GM12872 (cell line): ENCODE measurements around the gene RABL6.
A peak's percentile ranks its signal among the peaks of the same experiment; 100 is the strongest.

ENCODE experiments used
- TF ChIP-seq, protein P1 (sequence below): IDR thresholded peaks from 3 replicates; pipeline ENCODE4 v1.5.1; 2011; ENCODE audit warnings: low read depth, mild to moderate bottlenecking, low read length, moderate library complexity; ENCODE audit not compliant: insufficient read depth

The RABL6 gene

DNA sequence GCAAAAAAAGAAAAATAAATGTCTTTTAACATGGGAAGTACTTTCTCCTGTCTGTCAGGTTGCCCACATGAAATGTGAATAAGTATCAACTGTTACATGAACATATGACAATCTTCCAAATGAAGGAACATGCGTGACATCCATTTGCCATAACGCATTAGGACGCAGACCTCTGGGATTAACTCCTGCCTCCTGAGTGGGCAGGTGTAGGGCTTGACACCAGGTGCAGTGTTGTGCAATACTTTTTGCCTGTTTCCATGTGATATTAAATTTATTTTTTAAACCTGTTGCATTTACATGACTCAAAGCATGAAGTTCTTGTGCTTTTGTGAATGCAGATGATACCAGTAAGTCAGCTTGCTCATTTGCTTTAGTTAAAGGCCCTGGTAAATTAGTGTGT, 25.3 kb upstream of the RABL6 start:
- TF ChIP-seq, protein P1, sequence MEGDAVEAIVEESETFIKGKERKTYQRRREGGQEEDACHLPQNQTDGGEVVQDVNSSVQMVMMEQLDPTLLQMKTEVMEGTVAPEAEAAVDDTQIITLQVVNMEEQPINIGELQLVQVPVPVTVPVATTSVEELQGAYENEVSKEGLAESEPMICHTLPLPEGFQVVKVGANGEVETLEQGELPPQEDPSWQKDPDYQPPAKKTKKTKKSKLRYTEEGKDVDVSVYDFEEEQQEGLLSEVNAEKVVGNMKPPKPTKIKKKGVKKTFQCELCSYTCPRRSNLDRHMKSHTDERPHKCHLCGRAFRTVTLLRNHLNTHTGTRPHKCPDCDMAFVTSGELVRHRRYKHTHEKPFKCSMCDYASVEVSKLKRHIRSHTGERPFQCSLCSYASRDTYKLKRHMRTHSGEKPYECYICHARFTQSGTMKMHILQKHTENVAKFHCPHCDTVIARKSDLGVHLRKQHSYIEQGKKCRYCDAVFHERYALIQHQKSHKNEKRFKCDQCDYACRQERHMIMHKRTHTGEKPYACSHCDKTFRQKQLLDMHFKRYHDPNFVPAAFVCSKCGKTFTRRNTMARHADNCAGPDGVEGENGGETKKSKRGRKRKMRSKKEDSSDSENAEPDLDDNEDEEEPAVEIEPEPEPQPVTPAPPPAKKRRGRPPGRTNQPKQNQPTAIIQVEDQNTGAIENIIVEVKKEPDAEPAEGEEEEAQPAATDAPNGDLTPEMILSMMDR, result no peak

- TF ChIP-seq, protein P1, result peak; percentile 32; the same call in 1 of the 3 replicates
These were observed 23.3 kb upstream of the RABL6 start for GRCh38 chr9:136784249-136784996.

DNA sequence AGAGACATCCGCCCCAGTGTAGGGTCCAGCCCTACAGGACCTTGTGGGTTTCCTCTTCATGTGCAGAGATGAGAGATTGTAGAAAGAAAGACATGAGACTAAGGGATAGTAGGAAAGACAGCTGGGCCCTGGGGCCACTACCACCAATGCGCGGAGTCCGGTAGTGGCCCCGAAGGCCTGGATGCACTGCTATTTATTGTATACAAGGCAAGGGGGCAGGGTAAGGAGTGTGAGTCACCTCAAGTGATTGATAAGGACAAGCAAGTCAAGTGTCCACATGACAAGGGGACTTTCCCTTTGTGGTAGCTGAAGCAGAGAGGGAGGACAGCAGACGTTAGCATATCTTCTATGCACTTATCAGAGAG, 22.8 kb upstream of the RABL6 start:
- TF ChIP-seq, protein P1, result no peak

- TF ChIP-seq, protein P1, result no peak
These were observed 21.3 kb upstream of the RABL6 start for GRCh38 chr9:136786451-136786850.

GRCh38 chr9:136787690-136788400, 19.9 kb upstream of the RABL6 start:
- TF ChIP-seq, protein P1, result peak; percentile 75

DNA sequence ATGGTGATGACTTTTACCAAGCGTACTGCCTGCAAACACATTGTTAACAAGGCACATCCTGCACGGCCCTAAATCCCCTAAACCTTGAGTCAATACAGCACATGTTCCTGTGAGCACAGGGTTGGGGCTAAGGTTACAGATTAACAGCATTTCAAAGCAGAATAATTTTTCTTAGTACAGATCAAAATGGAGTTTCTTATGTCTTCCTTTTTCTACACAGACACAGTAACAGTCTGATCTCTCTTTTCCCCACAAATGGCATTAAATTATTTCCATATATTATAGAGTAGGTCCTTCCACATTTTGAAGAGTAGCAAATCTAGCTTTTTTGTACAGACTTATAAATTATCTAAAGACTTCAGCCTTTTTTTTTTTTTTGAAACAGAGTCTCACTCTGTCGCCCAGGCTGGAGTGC, 18.2 kb upstream of the RABL6 start:
- TF ChIP-seq, protein P1, result no peak

DNA sequence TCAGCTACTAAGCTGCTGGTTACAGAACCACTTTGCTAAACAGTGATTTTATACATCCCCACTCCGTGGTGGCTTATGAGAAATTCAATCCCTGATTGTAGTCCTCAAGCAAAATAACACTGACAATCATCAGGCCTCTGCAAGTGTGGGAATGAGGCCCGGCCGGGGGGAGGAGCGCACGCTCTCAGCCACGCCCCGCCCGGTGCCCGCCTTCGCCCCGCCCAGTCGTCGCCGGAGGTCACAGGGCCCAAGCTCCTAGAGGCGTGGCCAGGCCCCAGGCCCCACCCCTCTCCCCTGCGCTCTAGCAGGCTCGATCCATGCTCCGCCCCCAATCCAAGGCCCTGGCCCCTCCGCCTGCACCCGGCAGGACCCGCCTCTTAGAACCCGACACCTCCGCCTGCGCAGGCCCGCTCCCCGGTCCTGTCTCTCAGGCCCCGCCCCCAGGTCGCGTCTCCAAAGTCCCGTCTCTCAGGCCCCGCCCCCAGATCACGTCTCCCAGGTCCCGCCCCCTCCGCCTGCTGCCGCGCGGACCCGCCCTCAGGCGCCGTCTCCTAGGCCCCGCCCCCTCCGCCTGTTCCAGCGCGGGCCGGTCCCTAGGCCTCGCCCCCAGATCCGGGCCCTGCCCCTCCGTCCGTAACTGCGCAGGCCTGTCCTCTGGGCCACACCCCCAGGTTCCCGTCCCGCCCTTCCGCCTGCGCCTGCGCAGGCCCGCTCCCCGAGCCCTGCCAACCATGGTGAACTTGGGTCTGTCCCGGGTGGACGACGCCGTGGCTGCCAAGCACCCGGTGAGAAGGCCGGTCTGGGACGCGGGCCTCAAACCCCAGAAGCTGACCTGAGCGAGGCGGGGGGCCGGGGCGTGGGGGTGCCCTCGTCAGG, 16.9 kb upstream of the RABL6 start, which contains the start of gene TMEM141:
Gene TMEM141 (plus strand): TSS at position 705 of the 876 bp plus-strand sequence. CDS start 27 bp downstream, at position 732.
- TF ChIP-seq, protein P1, result no peak
